ENCODE data around the gene HEBP2.
"Not testable (repeated sequence)": the region's sequence is repeated elsewhere in the genome, so short reads cannot be mapped to it uniquely, and the experiment has no call there.

The HEBP2 gene, protein sequence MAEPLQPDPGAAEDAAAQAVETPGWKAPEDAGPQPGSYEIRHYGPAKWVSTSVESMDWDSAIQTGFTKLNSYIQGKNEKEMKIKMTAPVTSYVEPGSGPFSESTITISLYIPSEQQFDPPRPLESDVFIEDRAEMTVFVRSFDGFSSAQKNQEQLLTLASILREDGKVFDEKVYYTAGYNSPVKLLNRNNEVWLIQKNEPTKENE

DNA sequence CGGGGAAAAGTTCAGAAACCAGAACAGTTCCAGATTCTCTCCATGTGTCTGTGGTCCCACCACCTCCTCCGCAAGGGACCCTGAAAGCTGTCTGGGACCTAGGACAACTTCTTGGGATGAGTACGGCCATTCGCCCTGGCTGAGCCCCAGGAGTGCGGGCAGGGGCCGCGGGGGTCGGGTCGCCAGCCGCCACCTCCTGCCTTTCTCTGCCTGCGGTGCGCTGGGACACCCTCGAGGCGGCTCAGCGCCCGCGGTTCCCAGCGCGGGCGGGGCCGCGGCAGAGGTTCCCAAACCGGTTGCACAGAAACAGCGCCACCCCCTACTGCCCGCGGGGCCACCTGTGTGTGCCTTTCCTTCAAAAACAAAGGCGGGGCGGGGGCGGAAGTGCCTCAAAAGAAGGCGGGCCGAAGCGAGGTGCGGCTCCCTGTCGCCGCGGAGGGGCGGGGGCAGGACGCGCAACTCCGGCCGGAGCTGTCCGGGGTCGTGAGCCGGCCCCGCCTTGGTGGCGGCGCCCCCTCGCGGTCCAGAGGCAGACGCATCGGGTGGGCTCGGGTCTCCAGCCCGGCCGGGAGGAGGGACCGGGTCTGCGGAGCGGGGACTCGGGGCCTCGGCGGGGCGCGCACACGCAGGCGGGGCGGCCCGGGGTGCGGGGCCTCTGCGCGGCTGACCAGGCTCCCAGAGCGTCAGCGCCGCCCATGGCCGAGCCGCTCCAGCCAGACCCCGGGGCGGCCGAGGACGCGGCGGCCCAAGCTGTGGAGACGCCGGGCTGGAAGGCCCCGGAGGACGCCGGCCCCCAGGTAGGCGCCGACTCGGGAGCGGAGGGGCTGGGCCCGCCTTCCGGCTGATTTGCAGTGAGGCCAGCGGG is at the start of gene HEBP2:
TSS of gene HEBP2 (plus strand) at position 423 of the 865 bp plus-strand sequence. CDS start at position 696, 273 bp downstream.
- TF ChIP-seq, protein P1, sequence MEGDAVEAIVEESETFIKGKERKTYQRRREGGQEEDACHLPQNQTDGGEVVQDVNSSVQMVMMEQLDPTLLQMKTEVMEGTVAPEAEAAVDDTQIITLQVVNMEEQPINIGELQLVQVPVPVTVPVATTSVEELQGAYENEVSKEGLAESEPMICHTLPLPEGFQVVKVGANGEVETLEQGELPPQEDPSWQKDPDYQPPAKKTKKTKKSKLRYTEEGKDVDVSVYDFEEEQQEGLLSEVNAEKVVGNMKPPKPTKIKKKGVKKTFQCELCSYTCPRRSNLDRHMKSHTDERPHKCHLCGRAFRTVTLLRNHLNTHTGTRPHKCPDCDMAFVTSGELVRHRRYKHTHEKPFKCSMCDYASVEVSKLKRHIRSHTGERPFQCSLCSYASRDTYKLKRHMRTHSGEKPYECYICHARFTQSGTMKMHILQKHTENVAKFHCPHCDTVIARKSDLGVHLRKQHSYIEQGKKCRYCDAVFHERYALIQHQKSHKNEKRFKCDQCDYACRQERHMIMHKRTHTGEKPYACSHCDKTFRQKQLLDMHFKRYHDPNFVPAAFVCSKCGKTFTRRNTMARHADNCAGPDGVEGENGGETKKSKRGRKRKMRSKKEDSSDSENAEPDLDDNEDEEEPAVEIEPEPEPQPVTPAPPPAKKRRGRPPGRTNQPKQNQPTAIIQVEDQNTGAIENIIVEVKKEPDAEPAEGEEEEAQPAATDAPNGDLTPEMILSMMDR (IDR thresholded peaks at IDR 0.05; ENCODE audit: insufficient read depth, low read length, missing control alignments), result peak; percentile 56
- DNase-seq (ENCODE audit: low read depth, low spot score), result no peak
- peak within 1 kb of the TSS; percentile 67 for H3K4me3 ChIP-seq (ENCODE audit: low read depth, low read length)
- ChIA-PET POLR2A (no interaction called here), CTCF (interaction anchor here (0.6 to 3.3 kb wide), 14 partner anchors 11 to 403 kb away, joined by 3 to 17 read pairs (median 3); no protein-coding TSS in a partner anchor)

DNA sequence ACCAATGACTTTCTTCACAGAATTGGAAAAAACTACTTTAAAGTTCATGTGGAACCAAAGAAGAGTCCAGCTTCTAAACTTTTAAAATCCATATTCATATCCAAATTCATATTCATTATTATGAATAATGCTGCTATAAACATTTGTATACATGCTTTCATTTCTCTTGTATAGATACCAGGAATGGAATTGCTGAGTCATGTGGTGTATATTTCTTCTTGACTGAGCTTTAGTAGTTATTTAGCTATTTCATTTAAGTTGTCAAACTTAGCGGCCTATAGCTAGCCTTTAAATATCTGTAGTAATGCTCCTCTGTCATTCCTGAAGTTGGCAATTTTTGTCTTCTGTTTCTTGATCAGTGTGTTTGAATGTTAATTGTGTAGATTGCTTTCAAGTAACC is 46.1 kb upstream of the HEBP2 start:
- CTCF ChIA-PET, result no interaction called here
- DNase-seq (ENCODE audit: low read depth, low spot score), result no peak
- POLR2A ChIA-PET, result no interaction called here
- no peak overlapping the region for H3K4me3 ChIP-seq (ENCODE audit: low read depth, low read length)
- TF ChIP-seq, protein P1 (IDR thresholded peaks at IDR 0.05; ENCODE audit: insufficient read depth, low read length, missing control alignments), result no peak

- CTCF ChIA-PET, POLR2A ChIA-PET: not testable (repeated sequence)
These were observed 35.3 kb upstream of the HEBP2 start for GRCh38 chr6:138368684-138369083.

GRCh38 chr6:138370631-138371451 is 33.2 kb upstream of the HEBP2 start:
- TF ChIP-seq, protein P1 (IDR thresholded peaks at IDR 0.05; ENCODE audit: insufficient read depth, low read length, missing control alignments), result no peak
- ChIA-PET CTCF (no interaction called here), POLR2A (no interaction called here)
- H3K4me3 ChIP-seq (ENCODE audit: low read depth, low read length), result no peak overlapping the region
- DNase-seq (ENCODE audit: low read depth, low spot score), result no peak

More at GRCh38 chr6:138368684-138369083, 35.3 kb upstream of the HEBP2 start:
- H3K4me3 ChIP-seq (ENCODE audit: low read depth, low read length); DNase-seq (ENCODE audit: low read depth, low spot score): not testable (repeated sequence)

DNA sequence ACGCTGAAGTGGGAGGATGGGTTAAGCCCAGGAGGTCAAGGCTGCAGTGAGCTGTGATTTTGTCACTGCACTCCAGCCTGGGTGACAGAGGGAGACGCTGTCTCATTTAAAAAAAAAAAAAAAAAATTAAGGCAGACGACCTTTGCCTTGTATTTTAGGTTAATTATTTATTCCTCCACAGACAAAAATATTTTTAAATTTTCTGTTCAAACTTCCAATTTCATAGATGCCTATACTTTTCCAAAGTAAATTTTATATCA is 32.6 kb upstream of the HEBP2 start:
- POLR2A ChIA-PET, result no interaction called here
- no peak overlapping the region for H3K4me3 ChIP-seq (ENCODE audit: low read depth, low read length)
- CTCF ChIA-PET, result no interaction called here
- DNase-seq (ENCODE audit: low read depth, low spot score), result no peak
- TF ChIP-seq, protein P1 (IDR thresholded peaks at IDR 0.05; ENCODE audit: insufficient read depth, low read length, missing control alignments), result no peak

DNA sequence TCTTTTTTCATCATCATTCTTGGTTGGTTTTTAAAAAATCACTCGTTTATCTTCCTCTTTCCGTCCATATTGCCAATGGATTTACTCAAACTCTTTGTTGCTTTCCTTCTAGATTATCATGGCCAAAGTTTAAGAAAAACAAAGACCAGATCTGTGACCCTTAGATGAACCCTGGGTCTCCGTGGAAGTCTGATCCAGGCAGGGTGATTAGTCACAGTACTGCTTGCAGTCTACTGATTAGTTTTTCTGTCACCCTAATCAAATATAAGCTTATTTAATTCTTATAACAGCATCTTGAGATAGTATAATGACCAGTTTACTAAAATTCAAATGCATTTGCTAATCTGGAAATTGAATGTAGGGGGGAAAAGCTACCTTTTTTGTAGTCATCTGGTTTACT is 32.3 kb upstream of the HEBP2 start:
- ChIA-PET CTCF (no interaction called here), POLR2A (no interaction called here)
- H3K4me3 ChIP-seq (ENCODE audit: low read depth, low read length), result no peak overlapping the region
- no peak for DNase-seq (ENCODE audit: low read depth, low spot score)
- TF ChIP-seq, protein P1 (IDR thresholded peaks at IDR 0.05; ENCODE audit: insufficient read depth, low read length, missing control alignments), result no peak
